ENCODE measurements around the gene FGL2. TPM values are rescaled to one million over a fixed set of nuclear protein-coding genes. Genes with fewer than 3 reads are reported as not detected.

The FGL2 gene, protein sequence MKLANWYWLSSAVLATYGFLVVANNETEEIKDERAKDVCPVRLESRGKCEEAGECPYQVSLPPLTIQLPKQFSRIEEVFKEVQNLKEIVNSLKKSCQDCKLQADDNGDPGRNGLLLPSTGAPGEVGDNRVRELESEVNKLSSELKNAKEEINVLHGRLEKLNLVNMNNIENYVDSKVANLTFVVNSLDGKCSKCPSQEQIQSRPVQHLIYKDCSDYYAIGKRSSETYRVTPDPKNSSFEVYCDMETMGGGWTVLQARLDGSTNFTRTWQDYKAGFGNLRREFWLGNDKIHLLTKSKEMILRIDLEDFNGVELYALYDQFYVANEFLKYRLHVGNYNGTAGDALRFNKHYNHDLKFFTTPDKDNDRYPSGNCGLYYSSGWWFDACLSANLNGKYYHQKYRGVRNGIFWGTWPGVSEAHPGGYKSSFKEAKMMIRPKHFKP
- total RNA-seq = 1 to 10 TPM; 9.4 to 9.9 TPM

DNA sequence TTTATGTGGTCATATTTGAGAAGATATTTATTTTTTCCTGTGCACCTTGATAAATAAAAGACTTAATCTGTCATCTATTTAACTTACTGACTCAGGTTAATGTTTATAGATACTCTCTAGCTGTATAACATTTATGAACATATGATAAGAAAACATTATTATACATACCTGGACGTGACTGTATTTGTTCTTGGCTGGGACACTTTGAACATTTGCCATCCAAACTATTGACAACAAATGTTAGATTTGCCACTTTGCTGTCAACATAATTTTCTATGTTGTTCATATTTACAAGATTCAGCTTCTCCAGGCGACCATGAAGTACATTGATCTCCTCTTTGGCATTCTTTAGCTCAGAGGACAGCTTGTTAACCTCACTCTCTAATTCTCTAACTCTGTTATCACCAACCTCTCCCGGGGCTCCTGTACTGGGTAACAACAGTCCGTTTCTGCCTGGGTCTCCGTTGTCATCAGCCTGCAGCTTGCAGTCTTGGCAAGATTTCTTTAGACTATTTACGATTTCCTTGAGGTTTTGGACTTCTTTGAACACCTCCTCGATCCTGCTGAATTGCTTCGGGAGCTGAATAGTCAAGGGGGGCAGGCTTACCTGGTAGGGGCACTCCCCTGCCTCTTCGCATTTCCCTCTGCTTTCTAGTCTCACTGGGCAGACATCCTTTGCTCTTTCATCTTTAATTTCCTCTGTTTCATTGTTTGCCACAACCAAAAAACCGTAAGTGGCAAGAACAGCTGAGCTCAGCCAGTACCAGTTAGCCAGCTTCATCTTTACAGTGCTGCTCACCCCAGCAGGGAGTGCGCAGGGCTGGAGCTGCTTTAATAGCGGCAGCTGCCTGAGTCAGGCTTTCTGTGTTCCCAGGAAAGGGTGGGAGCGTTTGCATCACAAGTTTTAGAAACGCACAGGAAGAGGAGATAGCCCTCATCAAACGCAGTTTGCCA, at the start of gene FGL2:
Gene FGL2 (minus strand): TSS at position 807 of the 954 bp plus-strand sequence. CDS start 26 bp downstream, at position 781.
- ATAC-seq = peak; percentile 68
- CTCF ChIA-PET = interaction anchor here (0.7 to 2.4 kb wide), 6 partner anchors 10 to 133 kb away, joined by 3 to 15 read pairs (median 4); partner anchors contain the start of gene CCDC146
- Mint-ChIP-seq H3K27me3 (no peaks in the 10 kb centered on the region), H3K36me3 (peaks cover 11% of the 10 kb centered on the region), H3K9me3 (ENCODE audit: low read depth) (no peaks in the 10 kb centered on the region), H3K27ac (peak within 1 kb of the TSS; percentile 86), H3K4me3 (peak within 1 kb of the TSS; percentile 82), H3K4me1 (peaks cover 60% of the 10 kb centered on the region)
- DNase-seq = peak; percentile 56

DNA sequence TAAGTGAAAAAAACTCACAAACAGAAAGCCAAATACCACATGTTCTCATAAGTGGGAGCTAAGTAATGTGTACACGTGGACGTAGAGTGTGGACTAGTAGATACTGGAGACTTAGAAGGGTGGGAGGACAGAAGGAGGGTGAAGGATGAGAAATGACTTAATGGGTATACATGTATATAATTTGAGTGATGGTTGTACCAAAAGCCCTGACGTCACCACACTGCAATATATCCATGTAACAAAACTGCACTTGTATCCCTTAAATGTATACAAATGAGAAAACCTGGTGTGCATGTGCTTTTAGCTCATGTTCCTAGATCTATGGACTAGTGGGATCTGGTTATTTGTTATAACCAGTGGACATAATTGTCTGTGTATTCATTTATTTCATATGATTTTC, 48.5 kb upstream of the FGL2 start:
- no peak for DNase-seq
- H3K4me3 Mint-ChIP-seq = no peak overlapping the region

DNA sequence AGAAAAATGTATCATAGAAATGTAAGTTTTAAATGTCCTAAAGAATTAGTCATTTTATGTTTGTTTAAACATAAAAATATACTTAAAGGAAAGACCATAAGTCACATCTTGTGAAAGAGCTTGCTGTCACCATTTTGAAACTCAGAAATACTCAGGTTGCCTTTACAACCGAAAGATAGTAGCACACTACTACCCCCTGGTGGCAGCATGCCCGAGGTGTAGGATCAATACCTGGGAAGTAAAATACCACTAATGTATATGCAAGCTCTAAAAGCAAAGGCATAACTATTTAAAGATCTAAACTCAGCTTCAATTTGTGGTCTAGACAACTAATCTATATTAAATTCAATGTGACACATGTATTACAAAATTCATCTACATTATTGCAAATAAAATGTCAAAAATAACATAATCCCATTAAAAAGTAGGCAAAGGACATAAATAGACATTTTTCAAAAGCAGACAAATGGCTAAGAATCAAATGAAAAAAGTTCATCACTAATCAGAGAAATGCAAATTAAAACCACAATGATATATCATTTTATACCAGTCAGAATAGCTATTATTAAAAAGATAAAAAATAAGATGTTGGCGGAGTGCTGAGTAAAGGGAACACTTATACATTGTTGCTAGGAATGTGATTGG, 47.7 kb upstream of the FGL2 start:
- no peak overlapping the region for H3K27ac Mint-ChIP-seq
- no peaks in the 10 kb centered on the region for H3K36me3 Mint-ChIP-seq
- H3K4me1 Mint-ChIP-seq = peaks cover 5% of the 10 kb centered on the region
- CTCF ChIA-PET = interaction anchor here (0.6 to 4.8 kb wide), 26 partner anchors 8 to 405 kb away, joined by 3 to 78 read pairs (median 6); partner anchors contain the start of genes CCDC146 and FGL2
- DNase-seq = peak; percentile 94
- no peak overlapping the region for H3K4me3 Mint-ChIP-seq
- peak; percentile 99 for ATAC-seq
- peaks cover 2% of the 10 kb centered on the region for H3K27me3 Mint-ChIP-seq
- H3K9me3 Mint-ChIP-seq (ENCODE audit: low read depth) = no peaks in the 10 kb centered on the region

More for the DNA sequence above, 48.5 kb upstream of the FGL2 start:
- ATAC-seq = no peak
- Mint-ChIP-seq H3K9me3 (ENCODE audit: low read depth) (no peaks in the 10 kb centered on the region), H3K4me1 (peaks cover 5% of the 10 kb centered on the region), H3K27me3 (peaks cover 2% of the 10 kb centered on the region), H3K36me3 (no peaks in the 10 kb centered on the region), H3K27ac (no peak overlapping the region)
- CTCF ChIA-PET = interaction anchor here (1.3 to 4.8 kb wide), 7 partner anchors 15 to 123 kb away, joined by 4 to 78 read pairs (median 12); partner anchors contain the start of gene FGL2

DNA sequence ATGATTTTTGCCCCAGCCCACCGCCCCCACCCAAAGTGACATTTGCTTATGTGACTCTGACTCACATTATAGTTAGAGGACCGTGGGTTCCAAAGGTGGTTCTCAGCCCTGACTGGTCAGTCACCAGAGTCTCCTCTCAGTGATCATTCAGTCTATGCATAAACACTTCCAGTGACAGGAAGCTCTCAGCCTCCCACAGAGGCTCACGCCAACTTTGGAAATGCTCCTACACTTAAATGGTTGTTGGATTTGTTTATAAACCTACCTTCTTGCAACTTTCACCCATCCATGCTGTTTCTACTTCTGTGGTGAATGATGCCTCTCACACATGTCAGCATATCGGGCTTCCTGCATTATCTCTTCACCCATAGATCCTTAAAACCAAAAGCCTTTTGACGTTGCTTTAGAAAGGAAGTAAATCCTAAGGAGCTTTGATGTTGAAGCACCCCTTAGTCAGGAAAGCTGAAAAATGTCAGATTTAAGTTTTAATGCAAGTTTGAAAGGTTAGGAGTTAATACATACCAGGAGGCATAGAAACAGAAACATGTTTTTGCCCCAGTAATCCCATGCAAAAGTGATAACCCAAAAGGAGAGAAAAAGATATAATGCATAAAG, 46.5 kb upstream of the FGL2 start:
- peaks cover 5% of the 10 kb centered on the region for H3K4me1 Mint-ChIP-seq
- peaks cover 3% of the 10 kb centered on the region for H3K36me3 Mint-ChIP-seq
- H3K27ac Mint-ChIP-seq = no peak overlapping the region
- no peaks in the 10 kb centered on the region for H3K9me3 Mint-ChIP-seq (ENCODE audit: low read depth)
- peaks cover 2% of the 10 kb centered on the region for H3K27me3 Mint-ChIP-seq
- ATAC-seq = no peak
- no peak for DNase-seq
- no peak overlapping the region for H3K4me3 Mint-ChIP-seq
- CTCF ChIA-PET = interaction anchor here (0.6 to 4.8 kb wide), 14 partner anchors 7 to 406 kb away, joined by 3 to 78 read pairs (median 9); partner anchors contain the start of genes CCDC146 and FGL2

DNA sequence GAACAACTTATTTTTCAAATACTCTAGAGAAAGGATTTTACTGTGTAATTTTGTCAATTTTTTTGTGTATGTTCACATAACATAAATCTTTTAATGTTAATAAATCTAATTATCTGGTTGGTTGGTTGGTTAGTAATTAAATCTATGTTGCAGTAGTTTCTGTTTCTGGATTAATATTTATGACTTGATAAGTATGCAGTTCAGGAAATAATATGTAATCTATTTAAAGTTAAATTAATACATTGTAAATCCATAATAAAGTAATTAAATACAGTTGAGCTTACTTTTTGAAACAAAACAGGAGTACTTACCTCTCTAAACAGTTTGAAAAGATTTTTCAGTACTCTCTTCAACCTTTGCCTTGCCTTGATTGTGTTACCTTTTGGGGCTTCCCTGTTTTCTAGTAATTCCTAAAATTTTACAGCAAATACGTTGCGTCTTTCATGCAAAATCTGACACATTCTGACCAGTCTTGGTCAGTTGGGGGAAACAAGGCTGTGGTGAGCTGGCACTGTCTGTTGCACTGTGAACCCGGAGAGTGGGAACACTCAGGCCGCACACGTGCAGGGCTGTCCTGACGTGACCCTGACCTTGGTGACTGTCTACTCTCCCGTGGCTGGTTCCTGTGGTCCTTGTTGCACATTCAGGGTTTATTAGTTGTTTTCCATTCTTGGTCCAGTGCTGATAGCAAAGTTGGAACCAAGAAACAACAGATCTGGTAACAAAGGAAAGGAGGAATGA, 45.6 kb upstream of the FGL2 start:
- H3K9me3 Mint-ChIP-seq (ENCODE audit: low read depth) = no peaks in the 10 kb centered on the region
- DNase-seq (no peak), ATAC-seq (no peak)
- CTCF ChIA-PET = interaction anchor here (0.6 to 4.8 kb wide), 6 partner anchors 7 to 120 kb away, joined by 3 to 78 read pairs (median 8); partner anchors contain the start of gene FGL2
- H3K4me3 Mint-ChIP-seq = no peak overlapping the region
- H3K27ac Mint-ChIP-seq = no peak overlapping the region
- H3K36me3 Mint-ChIP-seq = peaks cover 3% of the 10 kb centered on the region
- peaks cover 6% of the 10 kb centered on the region for H3K4me1 Mint-ChIP-seq
- H3K27me3 Mint-ChIP-seq = peaks cover 2% of the 10 kb centered on the region

DNA sequence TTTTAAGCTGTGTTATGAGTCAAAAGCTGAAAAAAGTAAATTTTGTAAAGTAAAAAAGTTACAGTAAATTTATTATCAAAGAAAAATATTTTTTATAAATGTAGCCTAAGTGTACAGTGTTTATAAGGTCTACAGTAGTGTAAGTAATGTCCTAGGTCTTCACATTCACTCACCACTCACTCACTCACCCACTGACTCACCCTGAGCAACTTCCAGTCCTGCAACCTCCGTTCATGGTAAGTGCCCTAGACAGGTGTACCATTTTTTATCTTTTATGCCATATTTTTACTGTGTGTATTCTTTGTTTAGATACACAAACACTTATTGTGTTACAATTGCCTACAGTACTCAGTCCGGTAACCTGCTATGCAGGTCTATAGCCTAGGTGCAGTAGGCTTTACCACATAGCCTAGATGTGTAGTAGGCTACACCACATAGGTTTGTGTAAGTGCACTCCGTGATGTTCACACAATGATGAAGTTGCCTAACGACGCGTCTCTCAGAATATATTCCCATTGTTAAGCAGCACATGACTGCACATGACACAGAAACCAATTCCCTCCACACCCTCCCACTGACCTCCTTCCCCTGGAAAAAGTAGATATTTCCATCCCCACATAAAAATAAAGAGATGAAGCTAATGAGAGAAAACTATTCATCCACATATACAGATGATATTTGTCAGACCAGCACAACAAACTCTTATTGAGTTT, 44.8 kb upstream of the FGL2 start:
- DNase-seq (no peak), ATAC-seq (no peak)
- no peak overlapping the region for H3K4me3 Mint-ChIP-seq
- H3K4me1 Mint-ChIP-seq = peaks cover 12% of the 10 kb centered on the region
- no peaks in the 10 kb centered on the region for H3K27me3 Mint-ChIP-seq
- H3K27ac Mint-ChIP-seq = no peak overlapping the region
- H3K36me3 Mint-ChIP-seq = peaks cover 3% of the 10 kb centered on the region
- H3K9me3 Mint-ChIP-seq (ENCODE audit: low read depth) = no peaks in the 10 kb centered on the region
- CTCF ChIA-PET = interaction anchor here (0.7 to 4.8 kb wide), 3 partner anchors 33 to 119 kb away, joined by 3 to 78 read pairs (median 4); no protein-coding TSS in a partner anchor

DNA sequence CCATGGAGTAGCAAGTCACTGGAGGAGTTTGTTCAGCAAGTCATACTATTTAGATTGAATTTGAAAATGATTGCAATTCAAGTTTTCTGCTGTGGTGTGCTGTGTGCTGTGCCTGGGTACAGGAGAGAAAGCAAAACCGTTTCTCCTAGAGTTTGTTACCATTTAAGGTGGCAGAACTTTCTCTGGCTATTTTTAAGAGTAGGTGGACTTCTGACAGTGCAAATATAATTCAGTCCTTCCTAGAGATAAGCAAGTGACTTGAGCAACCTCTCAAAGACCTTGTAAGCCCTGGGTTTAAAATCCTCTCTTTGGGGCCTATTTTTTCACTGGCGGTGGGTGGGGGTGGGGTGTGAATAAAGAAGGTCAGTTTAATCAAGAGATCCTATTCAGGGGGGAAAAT, 42.9 kb upstream of the FGL2 start:
- Mint-ChIP-seq H3K4me3 (no peak overlapping the region), H3K36me3 (peaks cover 6% of the 10 kb centered on the region), H3K9me3 (ENCODE audit: low read depth) (no peaks in the 10 kb centered on the region), H3K27me3 (no peaks in the 10 kb centered on the region), H3K27ac (no peak overlapping the region), H3K4me1 (peaks cover 17% of the 10 kb centered on the region)
- DNase-seq = no peak
- CTCF ChIA-PET = no interaction called here
- no peak for ATAC-seq

DNA sequence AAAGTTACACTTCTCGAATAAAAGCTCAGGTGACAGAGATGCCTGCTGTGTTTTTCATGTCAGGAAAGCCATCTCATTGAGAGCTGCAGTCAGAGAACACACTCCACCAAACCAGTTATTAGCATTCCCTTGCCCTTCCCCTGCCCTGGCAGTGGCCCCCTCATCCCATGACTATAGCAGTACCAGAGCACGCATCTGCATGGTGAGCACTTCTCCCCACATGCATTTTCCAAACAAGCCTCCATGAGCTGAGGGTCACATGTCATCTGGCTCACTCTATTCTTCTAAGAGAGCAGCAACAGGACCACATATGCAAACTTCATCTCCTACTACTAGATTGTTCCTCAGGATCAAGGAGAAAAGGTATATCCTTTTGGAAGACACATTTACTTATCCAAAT, 42.4 kb upstream of the FGL2 start:
- Mint-ChIP-seq H3K36me3 (peaks cover 6% of the 10 kb centered on the region), H3K4me3 (no peak overlapping the region), H3K9me3 (ENCODE audit: low read depth) (no peaks in the 10 kb centered on the region), H3K4me1 (peaks cover 17% of the 10 kb centered on the region), H3K27me3 (no peaks in the 10 kb centered on the region), H3K27ac (no peak overlapping the region)
- ATAC-seq (no peak), DNase-seq (no peak)
- CTCF ChIA-PET = interaction anchor here (0.6 kb wide), 1 partner anchor 172 kb away, joined by 3 read pairs; no protein-coding TSS in a partner anchor

DNA sequence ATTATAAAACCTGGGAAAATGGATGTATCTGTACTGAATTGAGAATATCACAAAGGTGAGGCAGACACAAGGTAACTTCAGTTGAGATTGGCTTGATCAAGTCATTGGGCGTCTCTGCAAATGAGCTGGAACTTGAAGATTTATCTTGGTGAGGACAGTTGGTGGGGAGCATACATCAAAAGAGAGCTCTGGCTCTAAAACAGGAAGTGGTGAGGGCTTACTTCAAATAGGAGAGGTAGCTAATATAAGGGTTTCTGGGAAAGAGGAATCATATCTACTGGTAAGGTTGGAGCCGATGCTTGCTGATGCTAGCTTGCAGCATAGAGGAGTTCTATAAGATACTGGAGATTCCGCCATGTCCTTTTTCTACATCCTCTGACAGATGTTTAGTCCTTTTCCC, 39.9 kb upstream of the FGL2 start:
- Mint-ChIP-seq H3K36me3 (peaks cover 8% of the 10 kb centered on the region), H3K27ac (no peak overlapping the region), H3K27me3 (no peaks in the 10 kb centered on the region), H3K4me3 (no peak overlapping the region), H3K9me3 (ENCODE audit: low read depth) (no peaks in the 10 kb centered on the region), H3K4me1 (peaks cover 12% of the 10 kb centered on the region)
- DNase-seq (no peak), ATAC-seq (no peak)
- CTCF ChIA-PET = interaction anchor here (0.9 to 1.8 kb wide), 3 partner anchors 7 to 93 kb away, joined by 3 to 11 read pairs (median 3); no protein-coding TSS in a partner anchor

DNA sequence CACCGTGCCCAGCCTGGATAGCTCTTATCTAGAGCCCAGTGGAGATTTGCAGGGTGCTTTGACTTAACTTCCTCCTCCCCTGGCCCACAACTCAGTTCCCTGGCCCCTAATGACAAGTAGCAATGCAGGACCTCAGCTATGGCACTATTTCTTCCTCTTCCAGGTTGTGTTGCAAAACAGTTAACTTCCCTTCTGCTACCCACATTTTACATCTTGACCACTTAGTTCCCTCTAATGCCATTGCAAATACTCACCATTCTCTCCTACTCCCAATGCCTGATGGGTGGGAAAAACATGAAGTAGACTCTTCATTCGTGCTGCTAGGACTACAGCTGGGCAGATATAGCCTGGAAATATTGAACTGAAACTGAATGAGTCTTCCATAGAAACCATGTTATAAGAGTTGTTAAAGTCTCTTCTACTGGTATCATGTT, 39.1 kb upstream of the FGL2 start:
- DNase-seq (no peak), ATAC-seq (no peak)
- H3K27me3 Mint-ChIP-seq = no peaks in the 10 kb centered on the region
- CTCF ChIA-PET = interaction anchor here (1.8 kb wide), 1 partner anchor 8 kb away, joined by 11 read pairs; no protein-coding TSS in a partner anchor
- H3K4me3 Mint-ChIP-seq = no peak overlapping the region
- H3K4me1 Mint-ChIP-seq = peaks cover 12% of the 10 kb centered on the region
- no peak overlapping the region for H3K27ac Mint-ChIP-seq
- peaks cover 8% of the 10 kb centered on the region for H3K36me3 Mint-ChIP-seq
- H3K9me3 Mint-ChIP-seq (ENCODE audit: low read depth) = no peaks in the 10 kb centered on the region

DNA sequence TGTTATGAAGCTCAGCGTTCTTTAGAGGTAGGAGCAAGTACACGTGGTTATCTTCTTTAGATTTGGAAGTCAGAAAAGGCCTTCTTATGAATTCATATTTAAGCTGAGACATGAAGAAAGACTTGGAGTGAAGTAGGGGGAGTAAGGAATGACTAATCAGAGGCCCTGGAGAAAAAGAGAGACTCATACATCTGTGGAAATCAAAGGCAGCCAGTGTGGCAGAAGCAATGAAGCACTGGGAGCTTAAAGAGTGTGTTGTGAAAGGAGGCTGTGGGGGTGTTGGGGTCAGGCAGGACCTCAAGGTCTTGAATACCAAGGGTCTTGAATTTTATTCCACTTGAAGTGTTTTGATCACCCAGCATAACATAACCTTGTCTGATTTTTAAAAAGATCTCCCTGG, 35.7 kb upstream of the FGL2 start:
- H3K4me1 Mint-ChIP-seq = peaks cover 12% of the 10 kb centered on the region
- no peak overlapping the region for H3K4me3 Mint-ChIP-seq
- no peak overlapping the region for H3K27ac Mint-ChIP-seq
- no peaks in the 10 kb centered on the region for H3K27me3 Mint-ChIP-seq
- no peak for ATAC-seq
- H3K9me3 Mint-ChIP-seq (ENCODE audit: low read depth) = peaks cover 5% of the 10 kb centered on the region
- H3K36me3 Mint-ChIP-seq = peaks cover 17% of the 10 kb centered on the region
- CTCF ChIA-PET = interaction anchor here (3.4 kb wide), 1 partner anchor 11 kb away, joined by 17 read pairs; no protein-coding TSS in a partner anchor
- DNase-seq = no peak

All from activated CD8-positive, alpha-beta memory T cell treated with anti-CD3 and anti-CD28 coated beads, Interleukin-2, amount 10 ng/mL, durations not matched to agents 7 days and 5 days (primary cell).